ENCODE results near the gene GOPC. TPM values are rescaled to one million over a fixed set of nuclear protein-coding genes. Genes with fewer than 3 reads are reported as not detected.

GOPC gene
- total RNA-seq, 1 experiment from 2014 or later: 24.2 TPM

- H3K36me3 ChIP-seq (ENCODE audit: control insufficient read depth in 1 of 2, insufficient read depth in 2 of 2, low read length in 2 of 2): peaks cover 4% of the 10 kb centered on the region in 2 experiments; a peak in 1 of 4 replicates
- H3K27me3 ChIP-seq (ENCODE audit: insufficient read depth, low read length): no peaks in the 10 kb centered on the region
- intact Hi-C loops (cut with micrococcal nuclease): loop anchor here (2.0 to 5.0 kb wide), 2 partner anchors 211 to 269 kb away; no protein-coding TSS in a partner anchor
- ChIA-PET POLR2A (no interaction called here), RAD21 (ENCODE audit: low non-redundant PET in 1 of 2, low total read pairs in 2 of 2, uncharacterized antibody in 2 of 2, unreplicated experiment in 2 of 2) (no interaction called here), CTCF (interaction anchor here (0.8 to 4.2 kb wide), 2 partner anchors 108 to 272 kb away, joined by 3 to 16 read pairs; no protein-coding TSS in a partner anchor)
- no peak overlapping the region for H3K4me3 ChIP-seq (replicated peaks in 1 of 2; ENCODE audit: low read depth in 1 of 2, low read length in 2 of 2)
- TF ChIP-seq SP1 (IDR thresholded peaks at IDR 0.05; ENCODE audit: low read depth) (no peak), CBX3 (IDR thresholded peaks at IDR 0.05; ENCODE audit: low read depth) (no peak), EZH2phosphoT487 (IDR thresholded peaks at IDR 0.05; ENCODE audit: borderline replicate concordance) (no peak), POLR2A (IDR thresholded peaks at IDR 0.05; ENCODE audit: borderline replicate concordance, extremely low read depth, insufficient read depth, insufficient read length) (no peak), FOSL1 (IDR thresholded peaks at IDR 0.05; ENCODE audit: low read depth) (no peak), RAD21 (IDR thresholded peaks at IDR 0.05; ENCODE audit: low read depth) (no peak), ELF1 (IDR thresholded peaks at IDR 0.05; ENCODE audit: borderline replicate concordance, low read depth) (no peak), EZH2 (IDR thresholded peaks at IDR 0.05) (no peak), YY1 (IDR thresholded peaks at IDR 0.05; ENCODE audit: extremely low read depth, insufficient replicate concordance, low read depth, low read length) (no peak), POLR2AphosphoS5 (IDR thresholded peaks at IDR 0.05; ENCODE audit: low read depth, low read length) (no peak), SRF (IDR thresholded peaks at IDR 0.05; ENCODE audit: low read depth) (no peak), MAX (IDR thresholded peaks at IDR 0.05) (no peak)
- peaks cover 0 to 7% of the 10 kb centered on the region in 2 experiments; a peak in 2 of 4 replicates for H3K4me1 ChIP-seq (ENCODE audit: control insufficient read depth in 1 of 2, insufficient read depth in 2 of 2, low read length in 2 of 2)
- H3K9ac ChIP-seq (ENCODE audit: low read length): no peak overlapping the region
- DNase-seq (ENCODE audit: low read depth, low spot score) (no peak), ATAC-seq (no peak)
- H3K4me2 ChIP-seq (ENCODE audit: low read length): no peak overlapping the region
- H4K20me1 ChIP-seq (ENCODE audit: insufficient read depth): no peaks in the 10 kb centered on the region
- H2AFZ ChIP-seq (ENCODE audit: low read depth, low read length, poor library complexity, severe bottlenecking): no peak overlapping the region
- no peaks in the 10 kb centered on the region for H3K79me2 ChIP-seq (ENCODE audit: insufficient read depth, low read length)
- no peaks in the 10 kb centered on the region for H3K9me2 ChIP-seq (ENCODE audit: insufficient read depth)
- H3K9me3 ChIP-seq (ENCODE audit: control insufficient read depth in 1 of 2, insufficient read depth in 1 of 2, low read depth in 1 of 2, low read length in 2 of 2): no peaks in the 10 kb centered on the region
- BruUV-seq (replicated peaks): no TSS peak
- H3K27ac ChIP-seq (ENCODE audit: low read depth, low read length): no peak overlapping the region
These were observed 44.4 kb downstream of the GOPC start for GRCh38 chr6:117557951-117558350.
